SU-DHL-6 (cell line): ENCODE measurements around the gene CAPSL.

Experiments used
- H2AFZ ChIP-seq: fragments of 200-600 bp; sonication (generic); 2 replicates; pipeline ENCODE4 v1.6.1; 2014; ENCODE audit warnings: low read depth, mild to moderate bottlenecking, moderate library complexity, mixed read lengths, antibody characterized with exemption, low read length; ENCODE audit not compliant: severe bottlenecking
- H3F3A ChIP-seq: fragments of 200-600 bp; shearing (Covaris generic); 2 replicates; pipeline ENCODE4 v1.6.0; 2016; ENCODE audit warnings: antibody characterized with exemption, mild to moderate bottlenecking; ENCODE audit not compliant: insufficient read depth
- H3K27ac ChIP-seq: fragments of 200-600 bp; sonication (generic); 2 replicates; pipeline ENCODE4 v1.5.1; 2016; ENCODE audit warnings: low read depth, mild to moderate bottlenecking, low read length, moderate library complexity, mixed read lengths
- H3K27me3 ChIP-seq: fragments of 200-600 bp; sonication (generic), shearing (Covaris generic); 2 replicates; pipeline ENCODE4 v1.6.0; 2014; ENCODE audit warnings: mild to moderate bottlenecking, low read length
- H3K36me3 ChIP-seq: fragments of 200-600 bp; sonication (generic); 2 replicates; pipeline ENCODE4 v1.6.1; 2014; ENCODE audit warnings: mild to moderate bottlenecking, low read length, mixed read lengths
- H3K4me2 ChIP-seq: fragments of 300-600, 200-600 bp; shearing (Covaris generic), sonication (generic); 2 replicates; pipeline ENCODE4 v1.6.0; 2014; ENCODE audit warnings: low read length, low read depth, mild to moderate bottlenecking; ENCODE audit not compliant: poor library complexity, severe bottlenecking
- H3K4me3 ChIP-seq: fragments of 200-600 bp; sonication (generic); 2 replicates; pipeline ENCODE4 v1.5.1; 2014; ENCODE audit warnings: antibody characterized with exemption, low read length, mild to moderate bottlenecking, mixed read lengths; ENCODE audit not compliant: insufficient read depth, poor library complexity, severe bottlenecking
- H3K79me2 ChIP-seq: fragments of 200-600 bp; sonication (generic); 2 replicates; pipeline ENCODE4 v1.6.1; 2014; ENCODE audit warnings: mild to moderate bottlenecking, low read length, moderate library complexity; ENCODE audit not compliant: insufficient read depth
- H3K9ac ChIP-seq: fragments of 200-600 bp; sonication (generic); 2 replicates; pipeline ENCODE4 v1.7.0; 2014; ENCODE audit warnings: mild to moderate bottlenecking, low read length
- H3K9me2 ChIP-seq: fragments of 200-600 bp; sonication (generic); replicated peaks from 2 replicates; pipeline ENCODE4 v1.6.1; 2014; ENCODE audit warnings: low read length; ENCODE audit not compliant: insufficient read depth
- H3K9me3 ChIP-seq: fragments of 200-600 bp; sonication (generic); 2 replicates; pipeline ENCODE4 v1.6.1; 2014; ENCODE audit warnings: low read length, mixed read lengths; ENCODE audit not compliant: insufficient read depth
- H4K20me1 ChIP-seq: fragments of 200-600 bp; sonication (generic); 2 replicates; pipeline ENCODE4 v1.6.1; 2014; ENCODE audit warnings: low read depth, mild to moderate bottlenecking, antibody characterized with exemption, low read length, moderate library complexity, mixed read lengths
- CTCF ChIP-seq: fragments of 200-600 bp; sonication (generic); IDR thresholded peaks from one replicate; pipeline ENCODE4 v1.5.1; 2017; ENCODE audit warnings: antibody characterized with exemption, mild to moderate bottlenecking, low read length, moderate library complexity; ENCODE audit not compliant: insufficient read depth, poor library complexity, severe bottlenecking
- EZH2phosphoT487 ChIP-seq: fragments of 200-600 bp; sonication (generic), shearing (Covaris generic); conservative IDR thresholded peaks from 2 replicates; pipeline ENCODE4 v1.6.1; 2018; ENCODE audit warnings: mild to moderate bottlenecking, antibody characterized with exemption, low read length, moderate library complexity, mixed read lengths

Gene CAPSL

GRCh38 chr5:35878079-35878478 is 60.3 kb downstream of the CAPSL start:
- H3K27ac ChIP-seq = no peak overlapping the region
- H3K27me3 ChIP-seq = no peaks in the 10 kb centered on the region
- no peaks in the 10 kb centered on the region; the same call in 1 of the 2 replicates for H3K9me2 ChIP-seq
- H3K4me3 ChIP-seq = no peak overlapping the region
- no peaks in the 10 kb centered on the region for H3K36me3 ChIP-seq
- no peak overlapping the region for H3K4me2 ChIP-seq
- no peaks in the 10 kb centered on the region for H3F3A ChIP-seq
- H3K79me2 ChIP-seq = no peaks in the 10 kb centered on the region
- H3K9me3 ChIP-seq = no peaks in the 10 kb centered on the region
- H2AFZ ChIP-seq = no peak overlapping the region
- no peaks in the 10 kb centered on the region for H4K20me1 ChIP-seq
- TF ChIP-seq EZH2phosphoT487 (no peak), CTCF (no peak)
- no peak overlapping the region for H3K9ac ChIP-seq

GRCh38 chr5:35877655-35878054 is 60.8 kb downstream of the CAPSL start:
- H3K9me2 ChIP-seq = no peaks in the 10 kb centered on the region; the same call in 1 of the 2 replicates
- no peaks in the 10 kb centered on the region for H3K27me3 ChIP-seq
- no peak overlapping the region for H3K4me3 ChIP-seq
- no peak overlapping the region for H3K4me2 ChIP-seq
- H3K9ac ChIP-seq = no peak overlapping the region
- H4K20me1 ChIP-seq = no peaks in the 10 kb centered on the region
- H3K9me3 ChIP-seq = no peaks in the 10 kb centered on the region
- H2AFZ ChIP-seq = no peak overlapping the region
- no peak overlapping the region for H3K27ac ChIP-seq
- no peaks in the 10 kb centered on the region for H3F3A ChIP-seq
- TF ChIP-seq EZH2phosphoT487 (no peak), CTCF (no peak)
- H3K79me2 ChIP-seq = no peaks in the 10 kb centered on the region
- no peaks in the 10 kb centered on the region for H3K36me3 ChIP-seq

- no peak overlapping the region for H2AFZ ChIP-seq
- no peak for TF ChIP-seq EZH2phosphoT487
- TF ChIP-seq CTCF = no peak
- H3K9ac ChIP-seq = no peak overlapping the region
- H3K27ac ChIP-seq = no peak overlapping the region
- no peak overlapping the region for H3K4me2 ChIP-seq
- no peaks in the 10 kb centered on the region for H3K36me3 ChIP-seq
- H3F3A ChIP-seq = no peaks in the 10 kb centered on the region
- H3K79me2 ChIP-seq = no peaks in the 10 kb centered on the region
- H3K4me3 ChIP-seq = no peak overlapping the region
- no peaks in the 10 kb centered on the region for H3K27me3 ChIP-seq
- no peaks in the 10 kb centered on the region for H3K9me3 ChIP-seq
- no peaks in the 10 kb centered on the region for H4K20me1 ChIP-seq
- no peaks in the 10 kb centered on the region; the same call in 1 of the 2 replicates for H3K9me2 ChIP-seq
Measured at GRCh38 chr5:35876922-35877321, 61.5 kb downstream of the CAPSL start.

- Histone ChIP-seq H3K9me3 (no peaks in the 10 kb centered on the region), H3F3A (no peaks in the 10 kb centered on the region), H3K4me3 (no peak overlapping the region), H3K9me2 (no peaks in the 10 kb centered on the region; the same call in 1 of the 2 replicates), H3K27me3 (no peaks in the 10 kb centered on the region), H3K36me3 (no peaks in the 10 kb centered on the region), H4K20me1 (no peaks in the 10 kb centered on the region), H3K4me2 (no peak overlapping the region), H3K9ac (no peak overlapping the region), H3K79me2 (no peaks in the 10 kb centered on the region), H2AFZ (no peak overlapping the region), H3K27ac (no peak overlapping the region)
- no peak for TF ChIP-seq EZH2phosphoT487
- TF ChIP-seq CTCF = no peak
Measured at GRCh38 chr5:35876454-35876853, 62.0 kb downstream of the CAPSL start.
